HUES6 (cell line): ENCODE measurements around the gene CGB7.
"Not testable (repeated sequence)": the region's sequence is repeated elsewhere in the genome, so short reads cannot be mapped to it uniquely, and the experiment has no call there.

Source experiments
- H3K27ac ChIP-seq: 2 replicates; pipeline ENCODE4 v1.7.0; 2013; ENCODE audit warnings: low read depth, mild to moderate bottlenecking, low read length, inconsistent platforms
- H3K27me3 ChIP-seq: 2 replicates; pipeline ENCODE4 v1.6.1; 2013; ENCODE audit warnings: low read length; ENCODE audit not compliant: control insufficient read depth, insufficient read depth
- H3K36me3 ChIP-seq: 2 replicates; pipeline ENCODE4 v1.6.1; 2013; ENCODE audit warnings: low read length; ENCODE audit not compliant: control insufficient read depth, insufficient read depth
- H3K4me1 ChIP-seq: 2 replicates; pipeline ENCODE4 v1.6.1; 2013; ENCODE audit warnings: low read length; ENCODE audit not compliant: control insufficient read depth, insufficient read depth
- H3K4me3 ChIP-seq: 2 replicates; pipeline ENCODE4 v1.5.1; 2013; ENCODE audit warnings: low read depth, low read length
- H3K9ac ChIP-seq: one replicate; pipeline ENCODE4 v1.6.1; 2013; ENCODE audit warnings: mild to moderate bottlenecking, low read length
- H3K9me3 ChIP-seq: 2 replicates; pipeline ENCODE4 v1.6.1; 2013; ENCODE audit warnings: low read depth, low read length; ENCODE audit not compliant: control insufficient read depth, insufficient read depth

Gene CGB7

GRCh38 chr19:49020931-49021895 lies 36.3 kb downstream of the CGB7 start:
- H3K4me3 ChIP-seq = no peak overlapping the region
- H3K27me3 ChIP-seq = peaks cover 37% of the 10 kb centered on the region
- H3K4me1 ChIP-seq = peaks cover 30% of the 10 kb centered on the region
- no peak overlapping the region for H3K9ac ChIP-seq
- no peak overlapping the region for H3K27ac ChIP-seq
- peaks cover 3% of the 10 kb centered on the region for H3K36me3 ChIP-seq
- H3K9me3 ChIP-seq = no peaks in the 10 kb centered on the region

GRCh38 chr19:49020342-49020741 lies 37.2 kb downstream of the CGB7 start:
- Histone ChIP-seq H3K4me3 (0 out of 2 replicates have a peak overlapping the region, but pooled peaks have one; percentile 82), H3K27me3 (peaks cover 37% of the 10 kb centered on the region), H3K27ac (no peak overlapping the region), H3K36me3 (peaks cover 12% of the 10 kb centered on the region), H3K9me3 (no peaks in the 10 kb centered on the region), H3K9ac (no peak overlapping the region), H3K4me1 (peaks cover 30% of the 10 kb centered on the region)

- H3K9me3 ChIP-seq = no peaks in the 10 kb centered on the region
- H3K27me3 ChIP-seq = peaks cover 37% of the 10 kb centered on the region
- peak overlapping the region; percentile 82 for H3K4me3 ChIP-seq
- no peak overlapping the region; the same call in 1 of the 2 replicates for H3K27ac ChIP-seq
- H3K4me1 ChIP-seq = peaks cover 30% of the 10 kb centered on the region
- H3K36me3 ChIP-seq = peaks cover 21% of the 10 kb centered on the region
- H3K9ac ChIP-seq = peak overlapping the region; percentile 64
Measured at GRCh38 chr19:49019242-49019932, 38.2 kb downstream of the CGB7 start.

- H3K36me3 ChIP-seq = peaks cover 29% of the 10 kb centered on the region
- H3K27ac ChIP-seq, H3K9me3 ChIP-seq: not testable (repeated sequence)
- peaks cover 37% of the 10 kb centered on the region for H3K27me3 ChIP-seq
- peaks cover 30% of the 10 kb centered on the region for H3K4me1 ChIP-seq
- peak overlapping the region; percentile 82 for H3K4me3 ChIP-seq
- peak overlapping the region; percentile 30 for H3K9ac ChIP-seq
Measured at GRCh38 chr19:49018388-49019241, 38.9 kb downstream of the CGB7 start.

GRCh38 chr19:49017666-49018351 lies 39.7 kb downstream of the CGB7 start:
- Histone ChIP-seq H3K27ac (no peak overlapping the region), H3K27me3 (peaks cover 37% of the 10 kb centered on the region), H3K36me3 (peaks cover 34% of the 10 kb centered on the region), H3K4me1 (peaks cover 30% of the 10 kb centered on the region), H3K9ac (peak overlapping the region; percentile 30), H3K9me3 (no peaks in the 10 kb centered on the region), H3K4me3 (peak overlapping the region; percentile 82)

- Histone ChIP-seq H3K9me3 (no peaks in the 10 kb centered on the region), H3K27ac (no peak within 1 kb of the TSS), H3K27me3 (peaks cover 37% of the 10 kb centered on the region), H3K36me3 (peaks cover 41% of the 10 kb centered on the region), H3K4me1 (peaks cover 30% of the 10 kb centered on the region), H3K4me3 (peak within 1 kb of the TSS; percentile 82), H3K9ac (peak within 1 kb of the TSS; percentile 30)
Measured at GRCh38 chr19:49017041-49017665, 40.4 kb downstream of the CGB7 start, which contains the start of gene LHB. Gene LHB, minus strand, starts transcription at chr19:49017091. Its CDS starts 10 bp downstream, at chr19:49017081.

- Histone ChIP-seq H3K9me3 (no peaks in the 10 kb centered on the region), H3K4me1 (peaks cover 27% of the 10 kb centered on the region), H3K9ac (no peak overlapping the region), H3K4me3 (no peak overlapping the region), H3K27me3 (peaks cover 31% of the 10 kb centered on the region), H3K27ac (no peak overlapping the region), H3K36me3 (peaks cover 50% of the 10 kb centered on the region)
Measured at GRCh38 chr19:49016067-49016839, 41.3 kb downstream of the CGB7 start.

- peaks cover 14% of the 10 kb centered on the region for H3K4me1 ChIP-seq
- no peaks in the 10 kb centered on the region for H3K9me3 ChIP-seq
- no peak overlapping the region for H3K9ac ChIP-seq
- H3K4me3 ChIP-seq = no peak overlapping the region
- H3K27ac ChIP-seq = no peak overlapping the region
- peaks cover 63% of the 10 kb centered on the region for H3K36me3 ChIP-seq
- H3K27me3 ChIP-seq = peaks cover 17% of the 10 kb centered on the region
Measured at GRCh38 chr19:49014870-49015255, 42.7 kb downstream of the CGB7 start.

- peaks cover 11% of the 10 kb centered on the region for H3K4me1 ChIP-seq
- no peaks in the 10 kb centered on the region for H3K9me3 ChIP-seq
- H3K27ac ChIP-seq = no peak overlapping the region
- peaks cover 69% of the 10 kb centered on the region for H3K36me3 ChIP-seq
- no peak overlapping the region for H3K4me3 ChIP-seq
- peaks cover 15% of the 10 kb centered on the region for H3K27me3 ChIP-seq
- no peak overlapping the region for H3K9ac ChIP-seq
Measured at GRCh38 chr19:49014123-49014869, 43.3 kb downstream of the CGB7 start.
